GM12878 (cell line): ENCODE measurements around the gene CHAC1. TPM values are rescaled to one million over a fixed set of nuclear protein-coding genes. Genes with fewer than 3 reads are reported as not detected.
A peak's percentile ranks its signal among the peaks of the same experiment; 100 is the strongest.

ENCODE experiments used
- ATAC-seq: fragments of 200-7000 bp; cut with Tn5 transposase; 3 replicates; pipeline ENCODE4 v1.9.1; 2020; ENCODE audit warnings: mild to moderate bottlenecking, moderate library complexity
- BruUV-seq: library from RNA; stranded (reverse); fragments of 400-500 nt; replicated peaks from 2 replicates; lab custom pipeline; 2021; lab: Mats Ljungman, UMichigan
- CTCF ChIA-PET: fragments of 300-600 bp; sonication (Branson Sonifier 250); formaldehyde crosslinking; extraction: SDS; loops from one replicate; lab custom pipeline; 2021; ENCODE audit warnings: inconsistent platforms; lab: Yijun Ruan, JAX
- POLR2A ChIA-PET: fragments of 350-600 bp; formaldehyde crosslinking; extraction: SDS; loops from one replicate; lab custom pipeline; 2021; ENCODE audit warnings: inconsistent platforms; lab: Charles Lee
- RAD21 ChIA-PET: fragments of 300-600 bp; sonication (Branson Sonifier 250); formaldehyde crosslinking; loops from one replicate; lab custom pipeline; 2023; ENCODE audit warnings: antibody characterized with exemption; ENCODE audit not compliant: unreplicated experiment; lab: Charles Lee
- SMC1A ChIA-PET: fragments of 300-600 bp; sonication (Branson Sonifier 250); formaldehyde crosslinking; loops from one replicate; lab custom pipeline; 2023; ENCODE audit not compliant: unreplicated experiment, uncharacterized antibody; lab: Charles Lee
- DNase-seq: peaks from one replicate; pipeline ENCODE4 v3.0.0-alpha.2; 2011; ENCODE audit warnings: low read depth, low spot score
- FAIRE-seq: peaks from 3 replicates; lab custom pipeline; 2011; peaks lifted over from hg19 to GRCh38; lab: Jason Lieb, UNC
- H2AFZ ChIP-seq: 2 replicates; pipeline ENCODE4 v1.6.0; 2011; ENCODE audit warnings: low read depth, low read length, control low read depth; ENCODE audit not compliant: control insufficient read depth
- H3K27ac ChIP-seq: 2 replicates; pipeline ENCODE4 v1.5.1; 2011; ENCODE audit warnings: control low read depth; ENCODE audit not compliant: control insufficient read depth, insufficient read depth
- H3K27me3 ChIP-seq, 2 experiments: replicated peaks in 1 of 2; 2 replicates each; pipeline versions ENCODE4 v1.6.0 to v1.6.1; 2011; ENCODE audit warnings: low read length in 1 of 2; ENCODE audit not compliant: control insufficient read depth in 2 of 2, insufficient read depth in 2 of 2
- H3K36me3 ChIP-seq, 2 experiments: 2 replicates each; pipeline ENCODE4 v1.5.1; 2011; ENCODE audit warnings: low read length in 1 of 2; ENCODE audit not compliant: control insufficient read depth in 2 of 2, insufficient read depth in 2 of 2
- H3K4me1 ChIP-seq: 2 replicates; pipeline ENCODE4 v1.6.1; 2011; ENCODE audit warnings: mild to moderate bottlenecking, low read length, moderate library complexity, mixed read lengths; ENCODE audit not compliant: control insufficient read depth, insufficient read depth
- H3K4me2 ChIP-seq: 2 replicates; pipeline ENCODE4 v1.6.0; 2011; ENCODE audit warnings: control low read depth; ENCODE audit not compliant: control insufficient read depth, insufficient read depth
- H3K4me3 ChIP-seq: fragments of 200-600 bp; sonication (generic); 2 replicates; pipeline ENCODE4 v1.5.1; 2016
- H3K79me2 ChIP-seq: 2 replicates; pipeline ENCODE4 v1.6.0; 2011; ENCODE audit warnings: low read length; ENCODE audit not compliant: control insufficient read depth, insufficient read depth
- H3K9ac ChIP-seq: 2 replicates; pipeline ENCODE4 v1.8.0; 2011; ENCODE audit warnings: low read length, control low read depth, mixed read lengths; ENCODE audit not compliant: control insufficient read depth, insufficient read depth
- H3K9me3 ChIP-seq: replicated peaks from 3 replicates; pipeline ENCODE4 v1.5.1; 2011; ENCODE audit warnings: mild to moderate bottlenecking, low read length; ENCODE audit not compliant: control insufficient read depth, insufficient read depth
- H4K20me1 ChIP-seq: 2 replicates; pipeline ENCODE4 v1.6.0; 2011; ENCODE audit not compliant: control insufficient read depth, insufficient read depth
- CEBPZ ChIP-seq: fragments of 150-350 bp; IDR thresholded peaks from 2 replicates; pipeline ENCODE4 v1.6.1; 2016; ENCODE audit warnings: low read depth, low read length
- CREM ChIP-seq: IDR thresholded peaks from 2 replicates; pipeline ENCODE4 v1.6.1; 2014; ENCODE audit warnings: antibody characterized with exemption, low read depth
- GATAD2B ChIP-seq: fragments of 450-650 bp; conservative IDR thresholded peaks from 2 replicates; pipeline ENCODE4 v1.6.1; 2017; ENCODE audit warnings: low read depth, mild to moderate bottlenecking, moderate library complexity
- IRF4 ChIP-seq: IDR thresholded peaks from 2 replicates; pipeline ENCODE4 v1.6.1; 2011; ENCODE audit warnings: low read depth, low read length
- KDM1A ChIP-seq: fragments of 200-600 bp; sonication (generic); IDR thresholded peaks from 2 replicates; pipeline ENCODE4 v1.6.1; 2016; ENCODE audit warnings: borderline replicate concordance
- NBN ChIP-seq: fragments of 450-650 bp; IDR thresholded peaks from 2 replicates; pipeline ENCODE4 v1.6.1; 2016
- NR2C1 ChIP-seq: fragments of 450-650 bp; IDR thresholded peaks from 2 replicates; pipeline ENCODE4 v1.6.1; 2017; ENCODE audit warnings: antibody characterized with exemption, mild to moderate bottlenecking, moderate library complexity
- NR2C2 ChIP-seq: IDR thresholded peaks from 2 replicates; pipeline ENCODE4 v1.6.1; 2011; ENCODE audit warnings: borderline replicate concordance, low read depth; ENCODE audit not compliant: control insufficient read depth, insufficient read length
- NR2F1 ChIP-seq: fragments of 450-650 bp; conservative IDR thresholded peaks from 2 replicates; pipeline ENCODE4 v1.6.1; 2017; ENCODE audit warnings: mild to moderate bottlenecking
- RB1 ChIP-seq: fragments of 450-650 bp; formaldehyde crosslinking; IDR thresholded peaks from 2 replicates; pipeline ENCODE4 v1.6.1; 2017; ENCODE audit warnings: mild to moderate bottlenecking, borderline replicate concordance
- RBBP5 ChIP-seq: fragments of 200-600 bp; sonication (generic); conservative IDR thresholded peaks from 2 replicates; pipeline ENCODE4 v1.6.1; 2016
- SKIL ChIP-seq: fragments of 450-650 bp; IDR thresholded peaks from 2 replicates; pipeline ENCODE4 v1.6.1; 2017; ENCODE audit warnings: mild to moderate bottlenecking, low read depth, inconsistent platforms; ENCODE audit not compliant: poor library complexity, severe bottlenecking
- TAF1 ChIP-seq: IDR thresholded peaks from 2 replicates; pipeline ENCODE4 v1.6.1; 2011; ENCODE audit warnings: mild to moderate bottlenecking, low read depth, low read length, borderline replicate concordance
- WGBS: methylation state at CpG from one replicate; pipeline ENCODE4 v1.1.6; 2016; ENCODE audit warnings: low lambda C conversion rate; ENCODE audit not compliant: insufficient replicate concordance, insufficient coverage; ENCODE audit errors: missing lambda C conversion rate; 5-methylcytosine and 5-hydroxymethylcytosine counted together
- in situ Hi-C: fragments of 300-500 bp; cut with MboI; formaldehyde crosslinking; loops from 9 replicates; pipeline ENCODE4 v1.14.3; 2018; ENCODE audit warnings: mixed read lengths
- intact Hi-C: fragments of 100-400 bp; cut with micrococcal nuclease; formaldehyde crosslinking; loops from one replicate; pipeline ENCODE4 v1.14.2; 2022; ENCODE audit not compliant: unreplicated experiment
- polyA plus RNA-seq, 11 experiments: library from polyadenylated mRNA; depleted of rRNA in 4 of 11; unstranded in 6 of 11; stranded (reverse) in 5 of 11; fragments of >200 nt; fragmentation: Nextera tagmentation in 4 of 11; fragmentation: Illumina TruSeq in 1 of 11; extraction: Ambion mirVana in 4 of 11; extraction: Trizol in 1 of 11; gene quantifications; 1 replicate in 1 of 11; 2 replicates in 10 of 11; pipeline versions ENCODE4 v1.2.1 to v1.2.3, GENCODE V29; 2011 to 2016; ENCODE audit warnings: inconsistent platforms in 2 of 11, missing spikeins in 2 of 11, low read depth in 1 of 11
- total RNA-seq, 4 experiments: library from RNA; depleted of rRNA in 3 of 4; stranded (reverse); fragments of >200 nt in 3 of 4; fragmentation: Illumina TruSeq in 1 of 4; extraction: Trizol in 1 of 4; gene quantifications; 2 replicates each; pipeline versions ENCODE4 v1.2.1 to v1.2.3, GENCODE V29; 2013 to 2021
- TF ChIP-seq, protein P1 (sequence below): fragments of 450-650 bp; IDR thresholded peaks from 2 replicates; pipeline ENCODE4 v1.6.1; 2016; ENCODE audit warnings: mild to moderate bottlenecking
- TF ChIP-seq, protein P2 (sequence below): IDR thresholded peaks from 2 replicates; pipeline ENCODE4 v1.6.1; 2012; ENCODE audit warnings: low read depth, low read length, improper control_type of control experiment

CHAC1 gene
- total and polyA plus RNA-seq, 10 of the 15 experiments (the other 5 are each of a cell fraction or from before 2014, with no cell fraction given): 0.37 to 5.9 (median 3.3) TPM

- FAIRE-seq: no peak
- Histone ChIP-seq H4K20me1 (no peaks in the 10 kb centered on the region), H3K79me2 (no peaks in the 10 kb centered on the region), H3K4me1 (peaks cover 25% of the 10 kb centered on the region), H3K36me3 (peaks cover 0 to 1% of the 10 kb centered on the region in 2 experiments; a peak in 1 of 4 replicates), H3K27ac (no peak overlapping the region), H3K27me3 (no peaks in the 10 kb centered on the region), H3K9me3 (no peaks in the 10 kb centered on the region), H3K4me2 (no peak overlapping the region), H2AFZ (no peak overlapping the region), H3K9ac (no peak overlapping the region), H3K4me3 (no peak overlapping the region)
- ATAC-seq: no peak
- TF ChIP-seq NR2C1: peak; percentile 63
- no peak for TF ChIP-seq IRF4
- no peak for TF ChIP-seq CREM
- TF ChIP-seq SKIL: no peak
- peak; percentile 24 for TF ChIP-seq NR2C2
- TF ChIP-seq, protein P1, sequence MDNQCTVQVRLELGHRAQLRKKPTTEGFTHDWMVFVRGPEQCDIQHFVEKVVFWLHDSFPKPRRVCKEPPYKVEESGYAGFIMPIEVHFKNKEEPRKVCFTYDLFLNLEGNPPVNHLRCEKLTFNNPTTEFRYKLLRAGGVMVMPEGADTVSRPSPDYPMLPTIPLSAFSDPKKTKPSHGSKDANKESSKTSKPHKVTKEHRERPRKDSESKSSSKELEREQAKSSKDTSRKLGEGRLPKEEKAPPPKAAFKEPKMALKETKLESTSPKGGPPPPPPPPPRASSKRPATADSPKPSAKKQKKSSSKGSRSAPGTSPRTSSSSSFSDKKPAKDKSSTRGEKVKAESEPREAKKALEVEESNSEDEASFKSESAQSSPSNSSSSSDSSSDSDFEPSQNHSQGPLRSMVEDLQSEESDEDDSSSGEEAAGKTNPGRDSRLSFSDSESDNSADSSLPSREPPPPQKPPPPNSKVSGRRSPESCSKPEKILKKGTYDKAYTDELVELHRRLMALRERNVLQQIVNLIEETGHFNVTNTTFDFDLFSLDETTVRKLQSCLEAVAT: no peak
- TF ChIP-seq CEBPZ: no peak
- TF ChIP-seq, protein P2, sequence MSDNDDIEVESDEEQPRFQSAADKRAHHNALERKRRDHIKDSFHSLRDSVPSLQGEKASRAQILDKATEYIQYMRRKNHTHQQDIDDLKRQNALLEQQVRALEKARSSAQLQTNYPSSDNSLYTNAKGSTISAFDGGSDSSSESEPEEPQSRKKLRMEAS: no peak
- TF ChIP-seq NR2F1: peak; percentile 71
- TF ChIP-seq KDM1A: no peak
- TF ChIP-seq RBBP5: no peak
- no peak for TF ChIP-seq NBN
- no peak for TF ChIP-seq TAF1
- no peak for TF ChIP-seq GATAD2B
- no peak for TF ChIP-seq RB1
- ChIA-PET CTCF (interaction anchor here (0.6 to 11.9 kb wide), 9 partner anchors 10 to 276 kb away, joined by 3 to 157 read pairs (median 4); partner anchors contain the start of gene VPS18), POLR2A (interaction anchor here (0.6 to 1.2 kb wide), 2 partner anchors 38 to 1661 kb away, joined by 3 to 5 read pairs; no protein-coding TSS in a partner anchor), RAD21 (interaction anchor here (0.6 kb wide), 1 partner anchor 276 kb away, joined by 3 read pairs; no protein-coding TSS in a partner anchor), SMC1A (interaction anchor here (1.2 to 1.3 kb wide), 2 partner anchors 11 to 112 kb away, joined by 3 to 4 read pairs; no protein-coding TSS in a partner anchor)
- intact Hi-C loops (loop anchor here (5.0 kb wide), 1 partner anchor 32 kb away; no protein-coding TSS in a partner anchor), in situ Hi-C loops (no loop called here)
- no peak for DNase-seq
- BruUV-seq: no TSS peak
- 63% methylated on average over 17 of the region's 17 CpGs for WGBS
These were observed 43.3 kb upstream of the CHAC1 start for GRCh38 chr15:40909662-40910630.
